Camera-type eye (tissue), 1 donor: Measurements from ENCODE around the gene TSEN54. TPM values are rescaled to one million over a fixed set of nuclear protein-coding genes. Genes with fewer than 3 reads are reported as not detected.

ENCODE experiments used
- total RNA-seq: library from RNA; depleted of rRNA; stranded (reverse); fragments of >200 nt; gene quantifications from one replicate; pipeline ENCODE4 v1.2.3, GENCODE V29; 2014

The TSEN54 gene
- total RNA-seq = 19.4 TPM

DNA sequence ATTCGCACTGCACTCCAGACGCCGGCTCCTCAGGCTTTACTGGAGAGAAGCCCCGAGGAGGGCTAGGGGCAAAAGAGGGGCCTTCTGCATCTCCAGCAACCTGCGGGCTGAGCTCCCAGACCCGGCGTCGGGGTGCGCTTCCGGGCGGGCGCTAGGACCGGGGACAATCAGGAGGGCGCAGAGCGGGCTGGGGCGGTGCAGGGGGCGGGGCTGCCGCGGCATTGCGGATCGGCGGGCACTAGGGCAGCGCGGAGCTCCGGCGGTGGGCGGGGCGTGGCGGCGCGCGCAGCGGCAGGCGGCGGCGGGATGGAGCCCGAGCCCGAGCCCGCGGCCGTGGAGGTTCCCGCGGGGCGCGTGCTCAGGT is at the start of gene TSEN54:
Gene TSEN54 (plus strand): TSS at position 274 of the 364 bp plus-strand sequence. CDS start 33 bp downstream, at position 307.

DNA sequence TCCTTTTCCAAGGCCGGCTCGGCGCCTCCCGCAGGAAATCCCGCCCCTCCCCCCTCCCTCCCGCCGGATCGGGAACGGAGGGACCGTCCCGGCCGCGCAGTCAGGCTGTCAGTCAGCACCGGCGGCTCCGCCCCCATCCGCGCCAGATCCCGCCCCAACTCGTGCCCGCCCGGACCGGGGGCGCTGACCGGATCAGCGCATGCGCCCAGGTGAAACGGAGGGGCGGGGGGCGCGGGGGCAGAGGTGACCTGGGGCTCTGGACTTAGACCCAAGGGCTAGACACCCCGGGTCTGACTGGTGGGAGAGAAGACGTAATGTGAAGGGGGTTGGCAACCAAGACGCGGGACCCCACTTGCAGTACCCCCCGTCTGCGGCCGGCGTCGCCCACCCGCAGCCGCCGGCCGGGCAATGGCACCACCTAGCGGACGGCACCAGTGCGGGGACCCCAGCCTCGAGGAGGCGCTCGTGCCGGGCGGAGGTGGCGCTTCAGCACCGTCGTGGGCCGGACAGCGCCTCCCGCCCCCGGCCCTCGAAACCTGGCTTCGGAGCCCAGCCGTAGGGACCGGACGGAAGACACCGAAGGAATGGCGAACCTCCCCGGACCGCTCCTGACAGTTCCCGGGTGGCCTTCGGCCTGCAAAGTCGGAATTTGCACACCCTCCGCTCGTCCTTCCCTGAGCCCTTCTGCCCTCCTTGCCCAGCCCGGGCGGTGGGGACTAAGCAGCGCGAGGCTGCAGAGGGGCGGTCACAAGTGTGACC is 653 bp upstream of the TSEN54 start, which contains the start of gene CASKIN2:
Gene CASKIN2 (minus strand): TSS at position 42 of the 759 bp plus-strand sequence. CDS start 1,733 bp downstream, outside the sequence.

DNA sequence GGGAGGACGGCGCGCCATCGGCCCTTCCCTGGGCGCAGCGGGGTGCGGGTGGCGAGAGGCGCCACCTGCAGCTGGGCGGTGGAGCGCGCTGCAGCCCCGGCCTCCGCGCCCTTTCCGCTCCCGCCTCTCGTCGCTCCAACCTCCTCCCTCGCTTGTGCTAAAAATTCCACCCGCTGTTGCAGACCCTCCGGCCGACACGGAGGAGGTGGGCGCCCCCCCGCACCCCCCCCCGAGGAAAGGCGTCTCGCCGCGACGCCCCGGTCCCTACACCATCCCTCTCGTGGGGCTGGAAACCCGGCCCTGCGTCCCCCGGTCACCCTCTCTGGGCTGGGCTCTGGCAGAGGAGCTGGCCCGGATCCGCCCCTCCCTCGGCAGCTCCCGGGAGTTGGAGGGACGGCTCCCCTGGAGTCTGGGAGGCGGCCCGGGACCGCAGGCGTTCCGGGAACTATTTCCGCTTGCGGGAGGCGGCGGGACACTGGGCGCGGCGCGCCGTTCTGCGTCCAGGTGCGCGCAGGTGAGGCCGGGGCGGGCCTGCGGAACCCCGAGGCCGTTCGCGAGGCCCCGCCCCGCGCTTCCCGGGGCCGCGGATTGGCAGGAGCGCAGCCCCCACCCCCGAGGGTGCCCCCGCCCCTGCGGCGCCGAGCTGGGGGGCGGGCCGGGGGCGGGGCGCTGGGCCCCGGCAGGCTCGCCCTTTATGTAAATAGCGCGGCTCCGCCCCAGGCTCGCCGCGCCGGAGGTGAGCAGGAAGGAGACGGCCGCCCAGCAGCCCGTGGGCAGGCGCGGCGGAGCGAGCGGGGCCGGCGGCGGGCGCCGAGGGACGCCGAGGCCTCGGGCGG is 8.9 kb downstream of the TSEN54 start, which contains the start of gene LLGL2:
Gene LLGL2 (plus strand): TSS at position 728 of the 836 bp plus-strand sequence. CDS start 17,730 bp downstream, outside the sequence.

Other genes starting within 250 kb of the TSEN54 start
- 8.6 TPM for gene MIF4GD, start 245.3 kb upstream of the TSEN54 start, total RNA-seq
- gene SLC25A19, start 227.1 kb upstream of the TSEN54 start, total RNA-seq = 5.2 TPM
- 101 TPM for gene GRB2, start 110.8 kb upstream of the TSEN54 start, total RNA-seq
- 54.9 TPM for gene TMEM94, start 59.9 kb upstream of the TSEN54 start, total RNA-seq
- gene CASKIN2, start 991 bp upstream of the TSEN54 start, total RNA-seq = 23.3 TPM
- 51.2 TPM for gene LLGL2, start 9.2 kb downstream of the TSEN54 start, total RNA-seq
- gene MYO15B, start 71.3 kb downstream of the TSEN54 start, total RNA-seq = 185 TPM
- gene SMIM5, start 116.9 kb downstream of the TSEN54 start, total RNA-seq = 3.5 TPM
- 32.5 TPM for gene RECQL5, start 150.6 kb downstream of the TSEN54 start, total RNA-seq
- 109 TPM for gene SAP30BP, start 150.8 kb downstream of the TSEN54 start, total RNA-seq
- 19.5 TPM for gene ITGB4, start 204.9 kb downstream of the TSEN54 start, total RNA-seq
- gene GALK1, start 248.7 kb downstream of the TSEN54 start, total RNA-seq = 14.5 TPM